Ramos (cell line): ENCODE data around the gene PAPPA.

Experiments
- in situ Hi-C: fragments of 300-500 bp; cut with MboI; formaldehyde crosslinking; loops from one replicate; pipeline ENCODE4 v1.14.3; 2022; ENCODE audit warnings: low sequenced_read_pairs; ENCODE audit not compliant: unreplicated experiment

The PAPPA gene

DNA sequence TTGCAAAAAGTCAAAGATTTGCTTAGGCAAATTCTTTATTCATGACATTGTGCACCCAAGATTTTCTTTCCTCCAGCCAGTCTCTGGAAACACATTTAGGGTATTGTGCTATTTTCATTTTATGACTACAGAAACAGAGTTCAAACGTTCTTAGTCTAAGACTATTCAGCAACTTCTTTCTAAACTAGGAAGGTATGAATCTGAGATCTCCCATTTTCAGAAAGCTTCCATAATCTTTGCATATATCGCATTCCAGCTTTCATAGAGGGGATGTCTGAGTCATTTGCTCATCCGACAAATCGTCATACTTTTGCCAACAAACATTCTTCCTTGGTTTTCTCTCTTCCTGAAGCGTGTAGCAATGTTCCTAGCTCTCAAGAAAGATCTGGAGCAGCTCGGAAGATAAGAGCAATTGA is 1.6 kb upstream of the PAPPA start:
- in situ Hi-C loops = loop anchor here (25.0 kb wide), 1 partner anchor 410 kb away; no protein-coding TSS in a partner anchor

DNA sequence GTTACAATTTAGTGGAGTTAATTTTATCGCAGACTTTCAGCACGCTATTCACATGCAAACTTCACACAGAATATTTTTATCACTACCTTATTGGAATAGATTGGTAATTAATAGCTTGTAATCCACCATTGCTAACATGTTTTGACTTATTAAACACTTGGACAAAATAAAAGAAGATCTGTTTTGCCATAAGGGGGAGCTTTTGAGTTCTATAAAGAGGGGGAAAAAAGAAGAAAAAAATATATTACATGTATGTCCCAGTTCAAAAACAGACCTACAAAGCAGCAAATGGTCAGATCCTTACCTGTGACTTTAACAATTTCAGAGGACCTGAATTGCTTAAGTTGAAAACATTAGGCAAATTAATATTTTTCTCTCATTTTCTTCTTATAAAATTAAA is 1.2 kb upstream of the PAPPA start:
- in situ Hi-C loops = loop anchor here (25.0 kb wide), 1 partner anchor 410 kb away; no protein-coding TSS in a partner anchor

DNA sequence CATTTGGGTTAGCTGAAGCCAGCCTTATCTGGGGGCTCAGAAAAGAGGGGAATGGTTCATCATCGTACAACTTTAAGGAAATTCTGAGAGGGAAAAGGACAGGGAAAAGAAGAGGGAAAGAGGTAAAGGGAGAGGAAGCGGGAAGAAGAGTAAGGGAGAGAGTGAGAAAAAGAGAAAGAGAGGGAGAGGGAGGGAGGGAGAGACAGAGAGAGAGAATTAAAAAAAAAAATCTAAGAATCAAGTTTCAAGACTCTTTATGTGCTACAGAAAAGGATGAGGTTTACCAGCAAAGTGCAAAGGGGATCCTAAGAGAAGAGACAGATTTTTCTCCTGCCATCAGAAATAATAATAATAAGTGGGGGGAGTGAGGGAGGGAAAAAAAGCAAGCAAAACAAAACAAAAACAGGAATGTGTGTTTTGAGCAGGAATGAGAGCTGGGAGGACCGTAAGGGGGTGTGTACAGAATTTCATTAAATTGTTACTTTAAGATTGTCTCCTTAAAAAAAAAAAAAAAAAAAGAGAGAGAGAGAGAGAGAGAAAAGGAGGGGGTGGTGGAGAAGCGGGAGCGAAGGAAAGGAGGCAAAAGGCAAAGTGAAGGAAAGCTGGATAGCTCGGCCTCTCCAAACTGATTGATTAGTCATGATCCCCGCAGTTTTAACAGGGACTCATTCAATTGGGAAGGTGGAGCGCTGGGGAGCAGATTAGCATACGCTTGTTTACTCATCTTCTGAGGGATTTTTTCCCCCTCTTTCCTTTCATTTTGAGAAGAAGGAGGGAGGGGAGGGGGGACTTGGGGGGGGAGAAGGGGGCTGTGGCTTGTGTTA is 438 bp upstream of the PAPPA start:
- in situ Hi-C loops = loop anchor here (25.0 kb wide), 1 partner anchor 409 kb away; no protein-coding TSS in a partner anchor

DNA sequence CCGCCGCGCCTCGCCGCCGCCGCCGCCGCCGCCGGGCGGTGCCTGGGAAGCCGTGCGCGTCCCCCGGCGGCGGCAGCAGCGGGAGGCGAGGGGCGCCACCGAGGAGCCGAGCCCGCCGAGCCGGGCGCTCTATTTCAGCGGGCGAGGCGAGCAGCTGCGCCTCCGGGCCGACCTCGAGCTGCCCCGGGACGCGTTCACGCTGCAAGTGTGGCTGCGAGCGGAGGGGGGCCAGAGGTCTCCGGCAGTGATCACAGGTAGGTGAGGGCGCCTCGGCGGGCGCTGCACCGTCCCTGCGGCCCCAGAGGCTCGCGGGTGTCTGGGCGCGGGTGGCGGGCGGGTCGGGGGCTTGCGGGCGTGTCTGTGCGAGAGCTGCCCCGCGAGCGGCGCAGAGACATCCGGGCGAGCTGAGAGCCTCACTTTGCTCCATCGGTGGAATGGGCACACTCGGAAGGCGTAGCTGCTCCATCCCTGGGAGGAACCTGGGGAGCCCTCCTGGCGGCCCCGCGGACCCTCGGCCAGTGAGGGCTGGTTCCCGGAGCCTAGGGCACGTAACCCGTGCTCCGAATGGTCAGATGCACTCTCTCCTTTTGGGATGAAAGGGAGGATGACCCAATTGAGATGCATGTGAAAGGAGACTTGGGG is 864 bp downstream of the PAPPA start:
- in situ Hi-C loops = loop anchor here (25.0 kb wide), 1 partner anchor 408 kb away; no protein-coding TSS in a partner anchor

GRCh38 chr9:116154976-116155697 is 1.5 kb downstream of the PAPPA start:
- in situ Hi-C loops = loop anchor here (25.0 kb wide), 1 partner anchor 407 kb away; no protein-coding TSS in a partner anchor

DNA sequence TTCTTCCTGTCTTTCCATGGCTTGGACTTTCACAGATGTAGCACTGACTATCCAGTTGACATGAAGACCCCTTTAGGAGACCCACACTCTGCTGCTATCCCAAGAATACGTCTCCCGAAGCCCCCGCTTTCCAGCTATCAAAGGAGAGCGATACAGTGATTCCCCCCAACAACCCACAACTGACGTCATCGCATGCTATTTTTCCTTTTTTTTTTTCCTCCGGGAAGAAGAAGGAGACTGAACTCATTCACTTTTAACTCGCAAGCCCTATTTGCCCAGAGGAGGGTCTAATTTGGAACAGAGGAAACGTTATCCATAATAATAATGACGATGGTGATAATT is 2.1 kb downstream of the PAPPA start:
- in situ Hi-C loops = loop anchor here (25.0 kb wide), 1 partner anchor 407 kb away; no protein-coding TSS in a partner anchor

GRCh38 chr9:116156621-116157314 is 3.2 kb downstream of the PAPPA start:
- in situ Hi-C loops = loop anchor here (25.0 kb wide), 1 partner anchor 406 kb away; no protein-coding TSS in a partner anchor

DNA sequence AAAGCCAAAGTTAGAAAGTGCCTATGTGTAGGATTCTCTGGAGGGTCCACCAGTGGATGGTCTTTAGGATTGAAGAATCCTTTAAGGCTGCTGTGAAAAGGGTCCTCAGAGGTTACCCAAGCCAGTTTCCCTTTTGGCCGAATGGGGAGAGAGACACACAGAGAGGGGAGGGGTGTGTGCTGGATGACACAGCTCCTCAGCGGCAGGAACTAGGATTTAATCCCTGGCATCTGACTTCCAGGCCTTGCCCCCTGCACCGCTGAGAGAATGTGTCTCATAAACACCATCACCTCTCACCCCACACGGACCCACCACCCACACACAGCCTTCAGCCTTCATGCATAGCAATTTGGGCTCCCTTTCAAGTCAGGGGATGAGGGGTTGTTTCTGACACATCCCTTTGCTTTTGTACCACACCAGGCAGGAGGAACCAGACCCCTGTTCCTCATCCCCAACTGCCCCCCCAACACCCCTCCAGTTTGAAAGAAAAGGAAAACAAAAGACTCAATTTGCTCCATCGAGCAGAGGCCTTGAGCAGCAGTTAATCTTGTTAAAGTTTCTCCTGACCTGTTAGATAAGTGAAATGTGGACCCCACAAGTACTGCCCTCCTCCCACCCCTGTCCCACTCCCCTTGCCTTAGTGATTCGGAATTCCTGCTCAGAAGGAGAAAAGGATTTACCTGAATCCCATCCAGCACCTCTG is 4.0 kb downstream of the PAPPA start:
- in situ Hi-C loops = loop anchor here (25.0 kb wide), 1 partner anchor 405 kb away; no protein-coding TSS in a partner anchor

- in situ Hi-C loops = loop anchor here (25.0 kb wide), 1 partner anchor 401 kb away; no protein-coding TSS in a partner anchor
Observed at GRCh38 chr9:116160676-116161571, 7.3 kb downstream of the PAPPA start.

GRCh38 chr9:116162241-116162781 is 8.7 kb downstream of the PAPPA start:
- in situ Hi-C loops = loop anchor here (25.0 kb wide), 1 partner anchor 400 kb away; no protein-coding TSS in a partner anchor

DNA sequence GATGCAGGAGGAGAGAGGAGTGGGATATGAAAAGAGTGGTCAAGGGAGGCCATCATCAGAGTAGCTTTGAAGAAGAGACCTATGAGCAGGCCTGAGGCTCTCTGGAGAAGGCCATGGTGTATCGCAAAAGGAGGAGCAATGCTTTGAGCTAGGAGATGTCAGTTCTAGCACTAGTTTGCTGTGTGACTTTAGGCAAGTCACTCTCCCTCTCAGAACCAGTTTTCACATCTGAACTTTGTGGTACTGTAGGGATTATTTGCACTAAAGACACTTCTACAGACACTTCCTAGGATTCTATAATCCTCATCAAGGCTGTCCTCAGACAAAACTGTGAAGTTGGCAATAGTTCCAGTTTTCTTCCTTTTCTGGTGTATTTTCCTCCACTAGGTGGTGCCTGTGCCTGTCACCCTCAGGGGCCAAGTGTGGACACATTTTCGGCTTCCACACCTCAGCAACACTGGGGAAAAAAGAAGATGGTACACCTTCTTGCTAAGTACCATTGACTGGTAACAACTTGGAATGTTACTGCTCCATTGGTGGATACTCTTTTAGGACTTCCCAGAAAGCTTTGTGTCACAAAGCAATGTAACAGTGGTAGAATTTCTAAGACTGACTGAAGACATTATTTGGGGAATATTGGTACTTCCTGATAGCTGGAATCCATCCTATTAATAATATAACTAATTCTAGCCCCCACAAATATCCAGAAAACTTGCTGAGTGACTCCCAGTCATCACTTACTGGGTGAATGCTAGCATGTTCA is 9.9 kb downstream of the PAPPA start:
- in situ Hi-C loops = loop anchor here (25.0 kb wide), 1 partner anchor 399 kb away; no protein-coding TSS in a partner anchor

GRCh38 chr9:116165912-116166311 is 12.3 kb downstream of the PAPPA start:
- in situ Hi-C loops = loop anchor here (25.0 kb wide), 1 partner anchor 396 kb away; no protein-coding TSS in a partner anchor

GRCh38 chr9:116166713-116167112 is 13.1 kb downstream of the PAPPA start:
- in situ Hi-C loops = loop anchor here (25.0 kb wide), 1 partner anchor 396 kb away; no protein-coding TSS in a partner anchor

DNA sequence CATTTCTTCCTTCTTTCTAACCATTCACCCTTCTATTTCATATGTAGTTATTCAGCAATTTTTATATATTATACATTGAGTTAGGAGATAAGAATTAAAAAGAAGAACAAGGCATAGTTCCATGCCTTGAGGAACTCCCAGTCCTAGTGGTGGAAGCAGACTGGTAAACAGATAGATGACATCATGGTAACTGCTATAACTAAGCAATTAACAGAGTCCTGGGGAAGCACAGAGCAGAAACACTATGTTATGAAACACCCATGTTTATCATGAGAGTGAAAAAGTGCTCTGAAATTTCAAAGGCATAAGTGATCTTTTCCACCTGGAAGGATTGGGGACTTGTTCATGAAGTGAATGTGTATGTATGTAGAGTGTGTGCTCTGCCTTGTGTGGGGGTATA is 14.6 kb downstream of the PAPPA start:
- in situ Hi-C loops = loop anchor here (25.0 kb wide), 1 partner anchor 394 kb away; no protein-coding TSS in a partner anchor

GRCh38 chr9:116172216-116172615 is 18.6 kb downstream of the PAPPA start:
- in situ Hi-C loops = loop anchor here (25.0 kb wide), 1 partner anchor 390 kb away; no protein-coding TSS in a partner anchor

GRCh38 chr9:116174347-116174746 is 20.8 kb downstream of the PAPPA start:
- in situ Hi-C loops = loop anchor here (25.0 kb wide), 1 partner anchor 388 kb away; no protein-coding TSS in a partner anchor

DNA sequence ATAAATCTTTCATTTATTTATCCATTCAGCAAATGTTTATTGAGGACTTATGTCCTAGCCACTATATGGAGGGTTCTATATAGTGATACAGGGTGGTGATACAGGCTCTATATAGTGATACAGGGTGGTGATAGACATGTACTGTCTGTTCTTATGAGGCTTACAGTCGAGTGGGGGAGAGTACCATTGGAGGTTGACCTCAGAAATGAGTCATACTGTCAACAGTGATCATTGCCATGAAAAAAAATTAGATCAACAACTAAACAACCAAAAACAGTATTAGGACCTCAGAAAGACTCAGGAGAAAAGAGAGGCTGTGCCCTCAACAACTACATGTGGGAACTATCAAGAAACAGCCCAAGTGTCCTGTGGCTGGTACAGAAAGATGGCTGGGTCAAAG is 22.0 kb downstream of the PAPPA start:
- in situ Hi-C loops = no loop called here
